Lung (tissue), 12 donors: ENCODE measurements around the gene CORO2A. TPM values are rescaled to one million over a fixed set of nuclear protein-coding genes. Genes with fewer than 3 reads are reported as not detected.

Experiments used
- ATAC-seq: fragments of 200-7000 bp; cut with Tn5 transposase; one replicate; pipeline ENCODE4 v1.9.1; 2020; ENCODE audit warnings: moderate number of reproducible peaks; ENCODE audit not compliant: insufficient read depth, low FRiP score
- DNase-seq, 3 donors: peaks; one replicate each; pipeline ENCODE4 v3.0.0-alpha.2; 2013 to 2017
- H3K27ac ChIP-seq, 2 donors: one replicate each; pipeline ENCODE4 v1.5.1; 2013; ENCODE audit warnings: mild to moderate bottlenecking in 2 of 2, moderate library complexity in 2 of 2, control low read depth in 1 of 2, inconsistent platforms in 1 of 2, low read depth in 1 of 2, low read length in 1 of 2
- H3K27me3 ChIP-seq, 3 donors: one replicate each; pipeline ENCODE4 v1.5.1; 2013; ENCODE audit warnings: low read length in 2 of 3; ENCODE audit not compliant: control insufficient read depth in 3 of 3, insufficient read depth in 3 of 3
- H3K36me3 ChIP-seq, 4 donors: one replicate each; pipeline ENCODE4 v1.5.1; 2013; ENCODE audit warnings: low read length in 4 of 4, mild to moderate bottlenecking in 1 of 4, moderate library complexity in 1 of 4; ENCODE audit not compliant: control insufficient read depth in 4 of 4, insufficient read depth in 4 of 4
- H3K4me1 ChIP-seq, 5 donors: one replicate each; pipeline ENCODE4 v1.5.1; 2013; ENCODE audit warnings: low read length in 5 of 5, mild to moderate bottlenecking in 2 of 5, moderate library complexity in 1 of 5; ENCODE audit not compliant: control insufficient read depth in 5 of 5, insufficient read depth in 5 of 5
- H3K4me3 ChIP-seq: one replicate; pipeline ENCODE4 v1.5.1; 2013; ENCODE audit warnings: mild to moderate bottlenecking, control low read depth, moderate library complexity
- H3K9ac ChIP-seq, 2 donors: one replicate each; pipeline ENCODE4 v1.5.1; 2013; ENCODE audit warnings: low read length in 2 of 2, control low read depth in 1 of 2; ENCODE audit not compliant: insufficient read depth in 1 of 2
- H3K9me3 ChIP-seq, 4 donors: one replicate each; pipeline ENCODE4 v1.5.1; 2013; ENCODE audit warnings: low read length in 3 of 4, mild to moderate bottlenecking in 1 of 4, moderate library complexity in 1 of 4; ENCODE audit not compliant: control insufficient read depth in 4 of 4, insufficient read depth in 3 of 4
- WGBS, 2 donors: extraction: QIAGEN DNeasy Blood & Tissue Kit; methylation state at CpG; one replicate each; pipeline ENCODE4 v1.1.7; 2013; 5-methylcytosine and 5-hydroxymethylcytosine counted together
- polyA plus RNA-seq, 2 donors: library from polyadenylated mRNA; stranded (reverse); fragments of 200-250 nt; gene quantifications; one replicate each; pipeline ENCODE4 v1.2.1, GENCODE V29; 2013
- total RNA-seq, 2 donors: library from RNA; depleted of rRNA in 1 of 2; stranded (reverse); fragments of >200 nt in 1 of 2; gene quantifications; one replicate each; pipeline ENCODE4 v1.2.1, GENCODE V29; 2014 to 2021
- TF ChIP-seq, protein P1 (sequence below): IDR thresholded peaks from 2 replicates; pipeline ENCODE4 v1.5.1; 2012; ENCODE audit warnings: mild to moderate bottlenecking; ENCODE audit errors: control extremely low read depth, extremely low read depth
- donor health status: control.
- donor health status: control.
- donor health status: Bipolar disorder and iron deficiency.
- donor health status: healthy.
- donor health status: DM: yes; HTN: yes; CAD: no.

Gene CORO2A
- total and polyA plus RNA-seq, 4 donors: 6.8 to 22.3 (median 14.7) TPM

DNA sequence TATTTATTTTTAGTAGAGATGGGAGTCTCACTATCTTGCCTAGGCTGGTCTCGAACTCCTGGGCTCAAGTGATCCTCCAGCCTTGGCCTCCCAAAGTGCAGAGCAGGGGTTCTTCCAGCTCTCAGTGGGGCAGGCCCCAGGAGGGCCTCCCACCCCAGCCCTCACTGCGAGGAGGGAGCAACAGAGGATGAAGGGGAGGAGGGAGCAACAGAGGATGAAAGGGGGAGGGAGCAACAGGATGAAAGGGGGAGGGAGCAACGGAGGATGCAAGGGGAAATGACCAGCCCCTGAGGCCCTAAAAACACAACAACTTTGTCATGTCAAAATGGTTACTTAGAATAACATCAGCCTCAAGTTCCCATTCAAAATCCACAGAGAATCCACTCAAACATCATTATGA, 83.4 kb downstream of the CORO2A start:
- ATAC-seq (no peak), DNase-seq (no peak)
- 55 to 62% methylated on average over 3 of the region's 3 CpGs for WGBS, 2 donors
- Histone ChIP-seq H3K4me3 (no peak overlapping the region), H3K27me3 (no peaks in the 10 kb centered on the region), H3K4me1 (peaks cover 0 to 7% (median 0%) of the 10 kb centered on the region in 5 donors), H3K27ac (peak overlapping the region in 1 of 2 donors; percentile 79), H3K9ac (no peak overlapping the region), H3K36me3 (peaks cover 0 to 13% (median 4%) of the 10 kb centered on the region in 4 donors), H3K9me3 (peaks cover 0 to 4% (median 1%) of the 10 kb centered on the region in 4 donors)
- TF ChIP-seq, protein P1, sequence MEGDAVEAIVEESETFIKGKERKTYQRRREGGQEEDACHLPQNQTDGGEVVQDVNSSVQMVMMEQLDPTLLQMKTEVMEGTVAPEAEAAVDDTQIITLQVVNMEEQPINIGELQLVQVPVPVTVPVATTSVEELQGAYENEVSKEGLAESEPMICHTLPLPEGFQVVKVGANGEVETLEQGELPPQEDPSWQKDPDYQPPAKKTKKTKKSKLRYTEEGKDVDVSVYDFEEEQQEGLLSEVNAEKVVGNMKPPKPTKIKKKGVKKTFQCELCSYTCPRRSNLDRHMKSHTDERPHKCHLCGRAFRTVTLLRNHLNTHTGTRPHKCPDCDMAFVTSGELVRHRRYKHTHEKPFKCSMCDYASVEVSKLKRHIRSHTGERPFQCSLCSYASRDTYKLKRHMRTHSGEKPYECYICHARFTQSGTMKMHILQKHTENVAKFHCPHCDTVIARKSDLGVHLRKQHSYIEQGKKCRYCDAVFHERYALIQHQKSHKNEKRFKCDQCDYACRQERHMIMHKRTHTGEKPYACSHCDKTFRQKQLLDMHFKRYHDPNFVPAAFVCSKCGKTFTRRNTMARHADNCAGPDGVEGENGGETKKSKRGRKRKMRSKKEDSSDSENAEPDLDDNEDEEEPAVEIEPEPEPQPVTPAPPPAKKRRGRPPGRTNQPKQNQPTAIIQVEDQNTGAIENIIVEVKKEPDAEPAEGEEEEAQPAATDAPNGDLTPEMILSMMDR: no peak

GRCh38 chr9:98108531-98109031, 83.9 kb downstream of the CORO2A start:
- Histone ChIP-seq H3K27ac (peak overlapping the region in 1 of 2 donors; percentile 76), H3K27me3 (no peaks in the 10 kb centered on the region), H3K9ac (no peak overlapping the region), H3K4me1 (peaks cover 0 to 7% (median 0%) of the 10 kb centered on the region in 5 donors), H3K9me3 (peaks cover 0 to 4% (median 1%) of the 10 kb centered on the region in 4 donors), H3K36me3 (peaks cover 0 to 13% (median 4%) of the 10 kb centered on the region in 4 donors), H3K4me3 (no peak overlapping the region)
- DNase-seq (no peak), ATAC-seq (peak; percentile 51)
- 59 to 68% methylated on average over 5 of the region's 5 CpGs for WGBS, 2 donors
- TF ChIP-seq, protein P1: no peak

DNA sequence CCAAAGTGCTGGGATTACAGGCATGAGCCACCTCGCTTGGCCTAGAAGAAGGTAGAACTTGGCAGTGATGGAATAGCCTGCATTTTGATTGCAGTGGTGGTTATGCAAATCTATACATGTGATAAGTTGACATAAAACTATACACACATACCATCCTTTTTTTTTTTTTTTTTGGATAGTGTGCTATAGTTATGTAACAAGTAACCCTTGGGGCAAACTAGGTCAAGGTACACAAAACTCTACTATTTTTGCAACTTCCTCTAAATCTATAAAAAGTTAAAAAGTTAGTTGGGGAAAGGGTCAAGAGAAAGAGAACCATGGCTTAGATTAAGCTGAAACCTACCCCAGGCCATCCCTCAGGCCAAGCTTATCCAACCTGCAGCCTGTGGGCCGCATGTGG, 84.5 kb downstream of the CORO2A start:
- TF ChIP-seq, protein P1: no peak
- WGBS, 2 donors: 90 to 91% methylated on average over 2 of the region's 2 CpGs
- DNase-seq (no peak), ATAC-seq (no peak)
- Histone ChIP-seq H3K9ac (no peak overlapping the region), H3K9me3 (peaks cover 0 to 4% (median 1%) of the 10 kb centered on the region in 4 donors), H3K36me3 (peaks cover 0 to 13% (median 4%) of the 10 kb centered on the region in 4 donors), H3K4me3 (no peak overlapping the region), H3K27ac (no peak overlapping the region), H3K4me1 (peaks cover 0 to 7% (median 0%) of the 10 kb centered on the region in 5 donors), H3K27me3 (no peaks in the 10 kb centered on the region)

- ATAC-seq: no peak
- Histone ChIP-seq H3K27ac (peak overlapping the region in 1 of 2 donors; percentile 45), H3K4me1 (peaks cover 0 to 9% (median 0%) of the 10 kb centered on the region in 5 donors), H3K36me3 (peaks cover 0 to 13% (median 4%) of the 10 kb centered on the region in 4 donors), H3K4me3 (no peak overlapping the region), H3K9me3 (peaks cover 0 to 4% (median 1%) of the 10 kb centered on the region in 4 donors), H3K9ac (no peak overlapping the region), H3K27me3 (no peaks in the 10 kb centered on the region)
- no peak for DNase-seq
- WGBS, 2 donors: 97% methylated on average over 7 of the region's 7 CpGs
- TF ChIP-seq, protein P1: no peak
Measured at GRCh38 chr9:98105006-98105405, 87.4 kb downstream of the CORO2A start.
